GM12892 (cell line): Measurements from ENCODE around the gene STARD6.

Source experiments
- DNase-seq: peaks from one replicate; pipeline ENCODE4 v3.0.0; 2011; ENCODE audit not compliant: insufficient read length
- FAIRE-seq: peaks from 2 replicates; lab custom pipeline; 2011; peaks lifted over from hg19 to GRCh38; lab: Jason Lieb, UNC
- POLR2A ChIP-seq: IDR thresholded peaks from 2 replicates; pipeline ENCODE4 v1.6.1; 2011; ENCODE audit warnings: low read depth, low read length, control low read depth
- POLR2AphosphoS5 ChIP-seq: IDR thresholded peaks from 2 replicates; pipeline ENCODE4 v1.6.1; 2011; ENCODE audit warnings: low read depth, low read length, control low read depth
- TAF1 ChIP-seq: IDR thresholded peaks from 2 replicates; pipeline ENCODE4 v1.6.1; 2011; ENCODE audit warnings: low read depth, mild to moderate bottlenecking, control low read depth, low read length, borderline replicate concordance

STARD6 gene

DNA sequence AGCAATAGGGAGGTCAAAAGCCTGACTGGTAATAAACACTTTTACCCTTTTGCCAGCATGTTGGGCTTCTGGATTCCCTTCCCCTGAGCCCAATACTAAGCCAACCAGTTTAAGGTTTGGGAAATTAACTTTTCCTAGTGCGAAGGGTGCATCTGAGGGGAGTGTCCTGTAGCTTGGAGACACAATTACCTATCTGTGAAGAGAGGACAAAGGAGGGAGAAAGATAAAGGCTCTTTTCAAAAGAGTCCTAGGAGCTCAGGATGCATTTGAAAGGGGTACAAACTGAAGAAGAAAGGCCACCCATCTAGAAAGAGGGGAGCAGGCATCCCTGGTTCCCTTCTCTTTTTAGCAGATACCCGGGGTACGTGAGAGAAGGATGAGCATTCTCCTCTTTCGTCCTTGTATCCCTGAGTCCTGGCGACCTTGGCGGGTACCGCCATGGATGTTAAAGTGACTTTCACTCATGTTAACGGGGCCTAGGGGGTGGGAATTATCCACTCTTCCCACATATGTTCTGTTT is 25.1 kb upstream of the STARD6 start:
- FAIRE-seq = no peak

DNA sequence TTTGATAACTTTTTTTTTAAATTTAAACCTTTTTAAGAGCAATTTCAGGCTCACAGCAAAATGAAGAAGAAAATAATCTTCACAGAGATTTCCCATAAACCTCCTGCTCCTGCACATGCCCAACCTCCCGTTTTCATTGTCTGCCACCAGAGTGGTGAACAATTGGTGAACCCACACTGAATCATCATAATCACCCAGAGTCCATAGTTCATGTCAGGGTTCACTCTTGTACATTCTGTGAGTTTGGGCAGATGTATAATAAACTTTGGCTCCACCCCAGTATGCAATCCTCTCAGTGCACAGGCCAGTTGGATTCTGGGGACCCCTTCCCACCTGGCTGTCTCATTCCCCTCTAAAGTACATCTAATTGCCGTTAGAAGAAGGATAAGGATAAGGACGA is 24.4 kb upstream of the STARD6 start:
- DNase-seq = no peak
- FAIRE-seq = no peak
- TF ChIP-seq POLR2A (no peak), POLR2AphosphoS5 (no peak), TAF1 (no peak)

More for the DNA sequence above, 25.1 kb upstream of the STARD6 start:
- no peak for TF ChIP-seq POLR2AphosphoS5
- TF ChIP-seq POLR2A = no peak
- no peak for TF ChIP-seq TAF1
- DNase-seq = no peak

DNA sequence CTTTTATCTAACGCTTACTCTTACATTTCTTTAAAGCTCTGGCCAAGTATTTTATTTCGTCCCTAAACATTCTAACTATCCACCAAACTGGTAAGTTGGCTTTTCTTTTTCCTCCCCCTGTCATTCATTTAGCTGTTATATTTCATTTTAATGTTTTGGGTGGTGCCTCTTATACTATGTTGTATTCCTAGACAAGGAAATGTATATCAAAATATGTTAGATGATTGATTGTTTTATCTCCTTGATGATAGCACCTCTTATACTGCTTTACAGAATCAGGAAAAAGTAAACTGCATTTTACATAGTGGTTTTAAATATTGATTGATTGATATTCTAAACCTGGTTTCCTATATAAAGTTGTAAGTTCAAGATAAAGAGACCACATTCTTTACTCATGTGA is 24.0 kb upstream of the STARD6 start:
- FAIRE-seq = no peak

DNA sequence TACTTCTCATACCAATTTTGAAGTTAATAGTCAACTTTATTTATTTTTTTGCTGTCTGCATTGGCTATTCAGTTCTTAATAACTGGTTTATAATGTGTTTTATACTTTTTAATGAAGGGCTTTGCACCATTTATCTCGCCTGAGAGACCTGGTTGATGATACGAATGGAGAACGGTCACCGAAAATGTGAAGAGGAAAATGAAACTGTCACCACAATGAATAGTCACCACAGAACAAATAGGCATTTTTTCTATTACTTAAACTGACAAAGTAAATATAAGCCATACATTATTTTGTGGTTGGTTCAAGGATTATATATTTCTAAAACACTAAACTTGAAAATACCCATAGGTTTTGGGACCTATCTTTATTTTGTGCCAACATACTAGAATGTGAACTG is 20.4 kb upstream of the STARD6 start:
- DNase-seq = no peak
- no peak for TF ChIP-seq POLR2A
- no peak for TF ChIP-seq POLR2AphosphoS5
- no peak for TF ChIP-seq TAF1
- no peak for FAIRE-seq

More for the DNA sequence above, 24.0 kb upstream of the STARD6 start:
- no peak for DNase-seq
- TF ChIP-seq TAF1 (no peak), POLR2AphosphoS5 (no peak), POLR2A (no peak)

DNA sequence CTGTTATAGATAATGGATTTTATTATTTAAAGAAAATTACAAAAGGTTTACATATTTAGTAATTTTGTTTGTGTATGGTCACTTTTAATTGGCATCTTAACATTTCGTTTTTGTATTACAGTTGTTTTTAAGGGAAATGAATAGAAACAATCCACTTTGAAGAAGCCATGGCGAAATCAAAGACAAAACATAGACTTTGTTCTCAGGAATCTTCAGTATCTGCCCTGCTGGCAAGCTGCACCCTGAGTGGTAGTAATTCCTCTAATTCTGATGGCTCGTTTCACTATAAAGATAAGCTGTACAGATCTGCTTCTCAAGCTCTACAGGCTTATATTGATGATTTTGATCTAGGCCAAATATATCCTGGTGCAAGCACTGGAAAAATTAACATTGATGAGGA is 2.7 kb upstream of the STARD6 start:
- TF ChIP-seq POLR2A (no peak), POLR2AphosphoS5 (no peak), TAF1 (no peak)
- no peak for FAIRE-seq

DNA sequence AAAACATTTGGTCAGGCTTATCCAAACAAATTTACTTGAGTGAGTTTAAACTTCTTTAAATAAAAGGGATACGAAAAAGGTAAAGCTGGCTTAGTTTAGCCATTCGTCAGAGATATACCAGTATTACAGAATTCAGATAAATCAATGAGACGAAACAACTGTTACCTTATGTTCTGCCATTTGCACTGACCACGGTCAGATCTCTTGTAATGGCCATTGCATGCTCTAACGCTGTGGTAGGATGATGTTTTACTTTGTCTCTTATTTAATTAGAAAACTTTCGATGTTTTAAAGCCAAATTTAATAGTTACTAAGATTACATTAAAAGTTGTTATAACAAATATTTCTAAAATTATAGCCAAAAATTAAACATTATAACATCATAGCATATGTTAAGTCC is 1.6 kb upstream of the STARD6 start:
- DNase-seq = no peak
- no peak for TF ChIP-seq POLR2A
- no peak for TF ChIP-seq TAF1
- FAIRE-seq = peak; percentile 48

More for the DNA sequence above, 2.7 kb upstream of the STARD6 start:
- no peak for DNase-seq

DNA sequence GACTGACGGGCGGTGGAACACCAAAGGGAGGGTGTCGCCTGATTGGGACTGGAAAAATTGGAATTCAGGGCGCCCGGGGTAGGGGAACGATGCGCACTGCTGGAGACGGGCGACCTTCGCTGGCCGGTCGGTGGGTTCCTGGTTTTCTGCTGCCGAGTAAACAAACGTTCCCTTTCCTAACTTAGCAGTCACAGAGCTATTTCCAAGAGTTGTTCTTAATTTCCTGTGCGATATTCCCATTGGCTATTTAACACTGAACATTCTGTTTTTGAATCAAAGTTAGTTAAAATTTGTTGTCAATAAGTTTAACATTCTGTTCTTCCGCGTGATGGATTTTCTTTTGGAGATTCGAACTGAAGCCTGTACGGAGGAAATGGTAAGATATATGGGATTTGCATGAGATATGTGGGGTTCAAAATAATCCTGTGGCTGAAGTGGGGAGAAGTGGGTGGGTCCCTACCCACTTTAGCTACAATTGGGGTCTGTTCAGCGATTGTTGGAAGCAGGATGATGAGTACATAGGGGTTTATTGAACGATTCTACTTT is 910 bp upstream of the STARD6 start:
- DNase-seq (peak; percentile 3), FAIRE-seq (no peak)
- TF ChIP-seq POLR2A = no peak
- no peak for TF ChIP-seq POLR2AphosphoS5
- no peak for TF ChIP-seq TAF1

DNA sequence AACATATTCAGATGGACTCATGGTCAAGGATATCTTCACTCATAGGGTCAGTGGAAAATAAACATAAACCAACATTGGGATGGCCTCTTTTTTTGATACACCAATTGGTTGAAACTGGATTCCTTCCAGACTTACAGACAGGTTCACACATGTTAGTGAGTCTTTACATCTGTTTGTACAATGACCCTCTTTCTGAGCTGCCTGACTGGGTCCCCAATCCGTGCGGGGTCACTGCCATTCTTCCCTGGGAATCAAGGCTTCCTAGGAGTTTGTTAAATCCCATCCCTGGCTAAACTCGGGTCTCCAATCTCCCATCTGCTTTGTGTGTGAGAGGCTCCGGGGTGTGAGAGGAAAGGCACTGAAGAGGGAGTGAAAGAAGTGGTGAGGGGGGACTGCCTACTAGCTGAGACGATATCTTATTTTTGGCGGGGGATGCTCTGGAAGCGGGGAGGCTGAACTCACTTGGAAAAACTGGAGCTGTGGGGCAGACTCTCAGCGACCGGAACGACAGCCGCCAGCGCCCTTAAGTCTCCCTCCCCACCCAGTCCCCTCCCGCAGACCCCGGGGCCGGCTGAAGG is 487 bp downstream of the STARD6 start:
- no peak for DNase-seq
- TF ChIP-seq POLR2A = no peak; the same call in 1 of the 2 replicates
- no peak for TF ChIP-seq POLR2AphosphoS5
- no peak for TF ChIP-seq TAF1
- FAIRE-seq = peak; percentile 46

DNA sequence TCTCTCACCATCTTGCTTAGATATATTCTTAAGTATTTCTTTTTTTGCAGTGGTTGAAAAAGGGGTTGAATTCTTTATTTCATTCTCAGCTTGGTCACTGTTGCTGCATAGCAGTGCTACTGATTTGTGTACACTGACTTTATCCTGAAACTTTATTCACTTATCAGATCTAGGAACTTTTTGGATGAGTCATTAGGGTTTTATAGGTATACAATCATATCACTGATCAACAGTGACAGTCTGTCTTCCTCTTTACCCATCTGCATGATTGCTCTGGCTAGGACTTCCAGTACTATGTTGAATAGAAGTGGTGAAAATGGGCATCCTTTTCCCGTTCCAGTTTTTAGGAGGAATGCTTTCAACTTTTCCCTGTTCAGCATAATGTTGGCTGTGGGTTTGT is 6.5 kb downstream of the STARD6 start:
- no peak for FAIRE-seq
- TF ChIP-seq POLR2A (no peak), POLR2AphosphoS5 (no peak)
- DNase-seq = no peak

DNA sequence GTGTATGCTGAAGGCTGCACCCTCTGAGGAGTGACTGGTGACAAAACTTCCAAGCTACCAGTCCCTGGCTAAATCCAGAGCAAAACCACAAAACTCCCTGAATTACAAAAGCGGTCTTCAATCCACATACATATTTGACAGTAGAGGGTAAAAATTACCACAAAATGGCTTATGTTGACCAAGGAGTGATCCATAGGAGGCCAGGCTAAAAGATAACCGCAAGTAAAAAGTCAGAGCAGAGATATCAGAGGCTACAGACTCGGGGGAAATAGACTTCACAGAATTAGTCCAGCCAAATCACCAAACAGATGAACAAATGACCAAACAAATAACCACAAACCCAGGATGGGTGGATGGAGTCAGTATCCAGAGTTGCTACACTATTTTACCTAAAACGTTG is 19.4 kb downstream of the STARD6 start:
- TF ChIP-seq POLR2A (no peak), POLR2AphosphoS5 (no peak), TAF1 (no peak)
- DNase-seq (no peak), FAIRE-seq (no peak)

DNA sequence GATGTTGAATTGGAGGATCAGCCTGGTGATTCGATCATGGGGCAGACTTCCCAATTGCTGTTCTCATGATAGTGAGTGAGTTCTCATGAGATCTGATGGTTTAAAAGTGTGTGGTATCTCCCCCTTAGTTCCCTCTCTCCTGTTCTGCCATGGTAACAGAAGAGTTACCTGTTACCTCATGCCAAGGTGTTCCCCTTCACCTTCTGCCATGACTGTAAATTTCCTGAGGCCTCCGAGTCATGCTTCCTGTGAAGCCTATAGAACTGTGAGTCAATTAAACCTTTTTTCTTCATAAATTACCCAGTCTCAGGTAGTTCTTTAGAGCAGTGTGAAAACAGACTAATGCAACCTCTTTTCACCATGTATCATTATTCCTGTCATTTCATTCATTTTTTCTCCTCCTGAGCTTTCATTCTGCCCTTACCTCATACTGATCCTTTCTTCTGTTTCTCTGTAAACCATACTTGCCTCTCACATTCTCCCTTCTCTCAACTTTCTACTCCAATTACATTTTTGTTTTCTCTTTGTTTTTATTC is 22.0 kb downstream of the STARD6 start:
- TF ChIP-seq TAF1 (no peak), POLR2AphosphoS5 (no peak), POLR2A (no peak)
- FAIRE-seq (no peak), DNase-seq (no peak)
